HCT116 (cell line): ENCODE results near the gene MEGF6. TPM values are rescaled to one million over a fixed set of nuclear protein-coding genes. Genes with fewer than 3 reads are reported as not detected.

Source experiments
- ATAC-seq: fragments of 200-7000 bp; cut with Tn5 transposase; 2 replicates; pipeline ENCODE4 v1.9.1; 2020; ENCODE audit warnings: mild to moderate bottlenecking, moderate library complexity
- BruUV-seq: library from RNA; stranded (reverse); fragments of 400-500 nt; replicated peaks from 2 replicates; lab custom pipeline; 2021; lab: Mats Ljungman, UMichigan
- CTCF ChIA-PET: fragments of 300-600 bp; sonication (Branson Sonifier 250); formaldehyde crosslinking; loops from one replicate; lab custom pipeline; 2021; ENCODE audit warnings: antibody characterized with exemption; lab: Charles Lee
- POLR2A ChIA-PET: fragments of 300-600, 350-600 bp; sonication (Branson Sonifier 250); formaldehyde crosslinking; loops from one replicate; lab custom pipeline; 2021; ENCODE audit warnings: antibody characterized with exemption; lab: Charles Lee
- RAD21 ChIA-PET, 2 experiments: fragments of 300-600 bp; sonication (Branson Sonifier 250); formaldehyde crosslinking; loops; one replicate each; lab custom pipeline; 2023; ENCODE audit warnings: low total read pairs in 2 of 2; ENCODE audit not compliant: uncharacterized antibody in 2 of 2, unreplicated experiment in 2 of 2, low non-redundant PET in 1 of 2; lab: Charles Lee
- DNase-seq: peaks from one replicate; pipeline ENCODE4 v3.0.0-alpha.2; 2010; ENCODE audit warnings: low read depth, low spot score
- H2AFZ ChIP-seq: fragments of 200-600 bp; shearing (Covaris generic), sonication (generic); 2 replicates; pipeline ENCODE4 v1.6.1; 2017; ENCODE audit warnings: low read depth, mixed run types, mixed read lengths, antibody characterized with exemption, low read length; ENCODE audit not compliant: poor library complexity, severe bottlenecking
- H3K27ac ChIP-seq: 2 replicates; pipeline ENCODE4 v1.5.1; 2012; ENCODE audit warnings: low read depth, low read length
- H3K27me3 ChIP-seq: fragments of 200-600 bp; sonication (generic); 2 replicates; pipeline ENCODE4 v1.6.1; 2016; ENCODE audit warnings: mixed run types, low read length, mixed read lengths; ENCODE audit not compliant: insufficient read depth
- H3K36me3 ChIP-seq, 2 experiments: fragments of 200-500 bp in 1 of 2; fragments of 200-600 bp in 1 of 2; sonication (Bioruptor generic) in 1 of 2; sonication (generic) in 1 of 2; 2 replicates each; pipeline versions ENCODE4 v1.5.1 to v1.6.1; 2014 to 2016; ENCODE audit warnings: low read length in 2 of 2, inconsistent platforms in 1 of 2, mixed read lengths in 1 of 2, mixed run types in 1 of 2; ENCODE audit not compliant: insufficient read depth in 2 of 2, control insufficient read depth in 1 of 2
- H3K4me1 ChIP-seq, 2 experiments: fragments of 200-600 bp in 1 of 2; sonication (generic) in 1 of 2; 2 replicates each; pipeline versions ENCODE4 v1.5.1 to v1.6.1; 2012 to 2017; ENCODE audit warnings: low read length in 2 of 2, inconsistent platforms in 1 of 2, mild to moderate bottlenecking in 1 of 2, mixed read lengths in 1 of 2, mixed run types in 1 of 2, moderate library complexity in 1 of 2; ENCODE audit not compliant: insufficient read depth in 2 of 2, control insufficient read depth in 1 of 2
- H3K4me2 ChIP-seq: fragments of 200-600 bp; sonication (generic); 2 replicates; pipeline ENCODE4 v1.6.1; 2017; ENCODE audit warnings: mixed run types, low read length, mixed read lengths
- H3K4me3 ChIP-seq, 2 experiments: fragments of 200-600 bp in 1 of 2; sonication (generic) in 1 of 2; replicated peaks in 1 of 2; 2 replicates each; pipeline ENCODE4 v1.5.1; 2011 to 2016; ENCODE audit warnings: low read length in 2 of 2, control low read depth in 1 of 2, low read depth in 1 of 2, mild to moderate bottlenecking in 1 of 2, mixed read lengths in 1 of 2, mixed run types in 1 of 2
- H3K79me2 ChIP-seq: fragments of 200-600 bp; sonication (generic); 2 replicates; pipeline ENCODE4 v1.6.1; 2017; ENCODE audit warnings: mild to moderate bottlenecking, mixed run types, low read length, moderate library complexity, mixed read lengths; ENCODE audit not compliant: insufficient read depth
- H3K9ac ChIP-seq: fragments of 200-600 bp; sonication (generic); 2 replicates; pipeline ENCODE4 v1.6.1; 2016; ENCODE audit warnings: low read length, mixed read lengths
- H3K9me2 ChIP-seq: fragments of 200-600 bp; sonication (generic), shearing (Covaris generic); 2 replicates; pipeline ENCODE4 v1.6.1; 2017; ENCODE audit warnings: mixed run types, mild to moderate bottlenecking, moderate library complexity; ENCODE audit not compliant: insufficient read depth
- H3K9me3 ChIP-seq, 2 experiments: fragments of 200-500 bp in 1 of 2; fragments of 200-600 bp in 1 of 2; sonication (Bioruptor generic) in 1 of 2; sonication (generic) in 1 of 2; 2 replicates each; pipeline ENCODE4 v1.6.1; 2014 to 2017; ENCODE audit warnings: low read length in 2 of 2, mixed read lengths in 2 of 2, inconsistent platforms in 1 of 2, low read depth in 1 of 2, mild to moderate bottlenecking in 1 of 2, mixed run types in 1 of 2, moderate library complexity in 1 of 2; ENCODE audit not compliant: control insufficient read depth in 1 of 2, insufficient read depth in 1 of 2
- H4K20me1 ChIP-seq: fragments of 200-600 bp; sonication (generic), shearing (Covaris generic); 2 replicates; pipeline ENCODE4 v1.6.1; 2017; ENCODE audit warnings: mixed run types, mild to moderate bottlenecking, moderate library complexity; ENCODE audit not compliant: insufficient read depth
- EGR1 ChIP-seq: IDR thresholded peaks from 2 replicates; pipeline ENCODE4 v1.6.1; 2012; ENCODE audit warnings: low read depth
- EZH2 ChIP-seq: fragments of 200-600 bp; sonication (generic); IDR thresholded peaks from 2 replicates; pipeline ENCODE4 v1.6.1; 2017; ENCODE audit warnings: antibody characterized with exemption, mixed run types
- JUND ChIP-seq: IDR thresholded peaks from 2 replicates; pipeline ENCODE4 v1.6.1; 2012
- REST ChIP-seq: IDR thresholded peaks from 2 replicates; pipeline ENCODE4 v1.6.1; 2012; ENCODE audit warnings: low read depth
- SIN3A ChIP-seq: IDR thresholded peaks from 2 replicates; pipeline ENCODE4 v1.6.1; 2012; ENCODE audit warnings: low read depth
- SRF ChIP-seq: IDR thresholded peaks from 2 replicates; pipeline ENCODE4 v1.6.1; 2012; ENCODE audit warnings: low read depth
- YY1 ChIP-seq: IDR thresholded peaks from 2 replicates; pipeline ENCODE4 v1.6.1; 2011; ENCODE audit warnings: low read length, low read depth, moderate library complexity, mild to moderate bottlenecking; ENCODE audit not compliant: insufficient replicate concordance; ENCODE audit errors: extremely low read depth
- ZNF274 ChIP-seq: fragments of 200-500 bp; sonication (Bioruptor generic); IDR thresholded peaks from 2 replicates; pipeline ENCODE4 v1.6.1; 2014; ENCODE audit warnings: mild to moderate bottlenecking, low read depth, low read length, inconsistent platforms
- intact Hi-C: fragments of 100-400 bp; cut with micrococcal nuclease; formaldehyde crosslinking; loops from 2 replicates; pipeline ENCODE4 v1.10.0; 2022
- total RNA-seq: library from RNA; stranded (reverse); gene quantifications from one replicate; pipeline ENCODE4 v1.2.1, GENCODE V29; 2021; ENCODE audit not compliant: unreplicated experiment

Gene MEGF6
- total RNA-seq, 1 experiment from 2014 or later = 47.6 TPM

GRCh38 chr1:3547055-3548005 lies 64.0 kb downstream of the MEGF6 start:
- Histone ChIP-seq H3K9me2 (no peaks in the 10 kb centered on the region), H2AFZ (no peak overlapping the region), H3K79me2 (no peaks in the 10 kb centered on the region), H3K9ac (no peak overlapping the region), H3K4me1 (peaks cover 16 to 42% of the 10 kb centered on the region in 2 experiments), H3K9me3 (no peaks in the 10 kb centered on the region), H3K27ac (no peak overlapping the region), H3K4me2 (no peak overlapping the region), H3K36me3 (no peaks in the 10 kb centered on the region), H3K27me3 (no peaks in the 10 kb centered on the region), H4K20me1 (no peaks in the 10 kb centered on the region), H3K4me3 (no peak overlapping the region)
- POLR2A ChIA-PET = no interaction called here
- no peak for DNase-seq
- ATAC-seq = no peak
- TF ChIP-seq SRF (no peak), EZH2 (no peak), YY1 (no peak), SIN3A (no peak), EGR1 (no peak), JUND (no peak)
- RAD21 ChIA-PET = no interaction called here
- BruUV-seq = no TSS peak
- CTCF ChIA-PET = no interaction called here
- intact Hi-C loops = no loop called here

- Histone ChIP-seq H3K4me3 (no peak overlapping the region), H3K9me3 (no peaks in the 10 kb centered on the region), H3K79me2 (no peaks in the 10 kb centered on the region), H3K4me1 (peaks cover 16 to 53% of the 10 kb centered on the region in 2 experiments), H4K20me1 (no peaks in the 10 kb centered on the region), H3K4me2 (no peak overlapping the region), H2AFZ (no peak overlapping the region), H3K9me2 (no peaks in the 10 kb centered on the region), H3K27me3 (no peaks in the 10 kb centered on the region), H3K9ac (no peak overlapping the region), H3K36me3 (no peaks in the 10 kb centered on the region), H3K27ac (no peak overlapping the region)
- no TSS peak for BruUV-seq
- intact Hi-C loops = no loop called here
- no peak for DNase-seq
- RAD21 ChIA-PET = no interaction called here
- POLR2A ChIA-PET = no interaction called here
- ATAC-seq = no peak
- TF ChIP-seq SRF (no peak), SIN3A (no peak), ZNF274 (no peak), EGR1 (no peak), REST (no peak)
- CTCF ChIA-PET = no interaction called here
These were observed 65.3 kb downstream of the MEGF6 start for GRCh38 chr1:3546048-3546384.
